Stomach (tissue), 9 donors: ENCODE data around the gene TEX51. TPM values are rescaled to one million over a fixed set of nuclear protein-coding genes. Genes with fewer than 3 reads are reported as not detected.

Source experiments
- DNase-seq, 2 donors: peaks; one replicate each; pipeline versions ENCODE4 v3.0.0 to v3.0.0-alpha.2; 2013 to 2019
- H3K27ac ChIP-seq, 5 donors: fragments of 200-600 bp in 4 of 5; sonication (generic) in 4 of 5; one replicate each; pipeline ENCODE4 v1.5.1; 2013 to 2019; ENCODE audit warnings: mild to moderate bottlenecking in 1 of 5, moderate library complexity in 1 of 5
- H3K27me3 ChIP-seq, 3 donors: fragments of 200-600 bp; sonication (generic); one replicate each; pipeline ENCODE4 v1.5.1; 2017 to 2019; ENCODE audit warnings: mixed run types in 1 of 3
- H3K36me3 ChIP-seq, 4 donors: fragments of 200-600 bp; sonication (generic); 1 replicate in 3 of 4; 2 replicates in 1 of 4; pipeline ENCODE4 v1.5.1; 2016 to 2019
- H3K4me1 ChIP-seq, 4 donors: fragments of 200-600 bp; sonication (generic); one replicate each; pipeline ENCODE4 v1.5.1; 2016 to 2019
- H3K4me3 ChIP-seq, 4 donors: fragments of 200-600 bp; sonication (generic) in 3 of 4; one replicate each; pipeline ENCODE4 v1.5.1; 2016 to 2019; ENCODE audit warnings: mild to moderate bottlenecking in 1 of 4
- H3K9me3 ChIP-seq, 4 donors: fragments of 200-600 bp; sonication (generic); one replicate each; pipeline ENCODE4 v1.5.1; 2016 to 2019
- CTCF ChIP-seq, 7 experiments: fragments of 450-650 bp in 4 of 7; fragments of 200-600 bp in 3 of 7; sonication (generic) in 3 of 7; IDR thresholded peaks; one replicate each; pipeline ENCODE4 v1.5.1; 2016 to 2019; ENCODE audit warnings: antibody characterized with exemption in 7 of 7, control low read depth in 2 of 7, mild to moderate bottlenecking in 1 of 7
- EP300 ChIP-seq: sonication (generic); formaldehyde crosslinking; IDR thresholded peaks from one replicate; pipeline ENCODE4 v1.6.1; 2017; ENCODE audit warnings: antibody characterized with exemption
- POLR2A ChIP-seq, 4 donors: fragments of 450-650 bp; IDR thresholded peaks; one replicate each; pipeline ENCODE4 v1.6.1; 2016; ENCODE audit warnings: antibody characterized with exemption in 4 of 4, control low read depth in 2 of 4, mild to moderate bottlenecking in 1 of 4, moderate library complexity in 1 of 4
- POLR2AphosphoS5 ChIP-seq, 3 donors: sonication (generic); formaldehyde crosslinking; IDR thresholded peaks; one replicate each; pipeline ENCODE4 v1.6.1; 2016; ENCODE audit warnings: antibody characterized with exemption in 3 of 3
- WGBS, 5 donors: extraction: QIAGEN DNeasy Blood & Tissue Kit in 3 of 5; methylation state at CpG; one replicate each; pipeline versions ENCODE4 v1.1.5 to v1.1.7; 2013 to 2018; 5-methylcytosine and 5-hydroxymethylcytosine counted together
- intact Hi-C: fragments of 100-400 bp; cut with DNase I; formaldehyde crosslinking; loops from one replicate; pipeline ENCODE4 v1.15.1; 2023; ENCODE audit warnings: low total_unique reads
- polyA plus RNA-seq, 3 donors: library from polyadenylated mRNA; stranded (reverse); fragments of 200-250 nt; gene quantifications; one replicate each; pipeline ENCODE4 v1.2.3, GENCODE V29; 2013
- total RNA-seq, 5 donors: library from RNA; depleted of rRNA; stranded (reverse); fragments of >200 nt; gene quantifications; one replicate each; pipeline versions ENCODE4 v1.1.0 to v1.2.3, GENCODE V29; 2014 to 2016
- donor health status: healthy with polysubstance abuse.
- donor health status: Bipolar disorder and iron deficiency.
- donor health status: healthy.

TEX51 gene
- total and polyA plus RNA-seq, 8 donors: not detected

- 82 to 95% (median 90%) methylated on average over 6 to 9 of the region's 9 CpGs for WGBS, 5 donors
- Histone ChIP-seq H3K36me3 (no peaks in the 10 kb centered on the region), H3K9me3 (no peaks in the 10 kb centered on the region), H3K4me1 (no peaks in the 10 kb centered on the region), H3K27ac (no peak overlapping the region), H3K4me3 (no peak overlapping the region), H3K27me3 (no peaks in the 10 kb centered on the region)
- TF ChIP-seq POLR2AphosphoS5 (IDR thresholded peaks at IDR 0.05): no peak
- TF ChIP-seq EP300: no peak
- TF ChIP-seq CTCF (IDR thresholded peaks at IDR 0.05): no peak
- intact Hi-C loops: no loop called here
- no peak for DNase-seq
These were observed 51.1 kb downstream of the TEX51 start for GRCh38 chr2:126949775-126950174.

- Histone ChIP-seq H3K36me3 (no peaks in the 10 kb centered on the region), H3K27ac (no peak overlapping the region), H3K4me1 (no peaks in the 10 kb centered on the region), H3K27me3 (peaks cover 0 to 7% (median 0%) of the 10 kb centered on the region in 3 donors), H3K9me3 (no peaks in the 10 kb centered on the region), H3K4me3 (no peak overlapping the region)
- TF ChIP-seq POLR2AphosphoS5 (IDR thresholded peaks at IDR 0.05): no peak
- no peak for TF ChIP-seq POLR2A (IDR thresholded peaks at IDR 0.05)
- WGBS, 5 donors: 66 to 79% (median 75%) methylated on average over 3 of the region's 3 CpGs
- DNase-seq: no peak
- intact Hi-C loops: no loop called here
These were observed 51.8 kb downstream of the TEX51 start for GRCh38 chr2:126950504-126950903.

Other genes starting within 250 kb of the TEX51 start
- gene GYPC, start 242.7 kb upstream of the TEX51 start, total RNA-seq: 100 to 1,000 TPM in 1 of 5 donors, 10 to 100 TPM in 4; 31.3 to 119 (median 43.6) TPM
- 10 to 100 TPM; 46.2 to 78.4 (median 63.4) TPM for gene GYPC, start 242.7 kb upstream of the TEX51 start, polyA plus RNA-seq
- gene BIN1, start 208.3 kb downstream of the TEX51 start, total RNA-seq: 100 to 1,000 TPM in 1 of 5 donors, 10 to 100 TPM in 4; 39.1 to 175 (median 45.1) TPM
- 10 to 100 TPM; 47.8 to 49.6 (median 47.8) TPM for gene BIN1, start 208.3 kb downstream of the TEX51 start, polyA plus RNA-seq